GM12892 (cell line): ENCODE measurements around the gene C19orf67.

Experiments
- POLR2A ChIP-seq: IDR thresholded peaks from 2 replicates; pipeline ENCODE4 v1.6.1; 2011; ENCODE audit warnings: low read depth, low read length, control low read depth
- POLR2AphosphoS5 ChIP-seq: IDR thresholded peaks from 2 replicates; pipeline ENCODE4 v1.6.1; 2011; ENCODE audit warnings: low read depth, low read length, control low read depth
- TAF1 ChIP-seq: IDR thresholded peaks from 2 replicates; pipeline ENCODE4 v1.6.1; 2011; ENCODE audit warnings: low read depth, mild to moderate bottlenecking, control low read depth, low read length, borderline replicate concordance

DNA sequence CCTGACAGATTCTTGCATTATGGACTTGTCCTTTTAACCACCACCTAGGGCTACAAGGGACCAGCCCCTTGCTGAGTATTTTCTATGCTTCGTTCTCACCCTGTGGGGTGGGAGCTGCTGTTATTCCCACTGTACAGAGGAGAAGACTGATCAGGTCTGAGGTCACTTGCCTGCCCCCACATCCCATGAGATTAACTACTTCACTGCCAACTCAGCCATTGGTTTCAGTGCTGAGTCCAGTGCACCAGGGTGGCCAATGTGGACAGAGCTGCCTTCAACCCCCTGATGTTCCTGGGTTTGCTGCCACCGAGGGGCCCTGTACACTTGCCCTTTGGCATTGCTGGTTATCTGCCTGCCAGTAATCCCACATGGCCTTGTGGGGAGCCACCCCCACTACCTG is 25.1 kb upstream of the C19orf67 start:
- no peak for TF ChIP-seq POLR2AphosphoS5
- no peak for TF ChIP-seq POLR2A
- TF ChIP-seq TAF1, result no peak
